Kidney (tissue), 14 donors: Measurements from ENCODE around the gene SEZ6L. TPM values are rescaled to one million over a fixed set of nuclear protein-coding genes. Genes with fewer than 3 reads are reported as not detected.

Experiments used
- DNase-seq, 5 donors: peaks; one replicate each; pipeline ENCODE4 v3.0.0-alpha.2; 2013 to 2020
- FAIRE-seq: peaks from 2 replicates; lab custom pipeline; 2012; peaks lifted over from hg19 to GRCh38; lab: Jason Lieb, UNC
- H3K27ac ChIP-seq, 2 donors: one replicate each; pipeline ENCODE4 v1.7.0; 2013; ENCODE audit warnings: low read depth in 2 of 2, low read length in 2 of 2, inconsistent platforms in 1 of 2
- H3K27me3 ChIP-seq: one replicate; pipeline ENCODE4 v1.7.1; 2013; ENCODE audit warnings: low read length, inconsistent platforms; ENCODE audit not compliant: control insufficient read depth, insufficient read depth
- H3K36me3 ChIP-seq, 3 donors: one replicate each; pipeline versions ENCODE4 v1.7.0 to v1.7.1; 2013; ENCODE audit warnings: low read length in 3 of 3, control low read depth in 1 of 3, inconsistent platforms in 1 of 3; ENCODE audit not compliant: insufficient read depth in 3 of 3, control insufficient read depth in 2 of 3
- H3K4me1 ChIP-seq, 3 donors: one replicate each; pipeline versions ENCODE4 v1.7.0 to v1.7.1; 2013; ENCODE audit warnings: low read length in 3 of 3, inconsistent platforms in 1 of 3, low read depth in 1 of 3; ENCODE audit not compliant: control insufficient read depth in 2 of 3, insufficient read depth in 2 of 3
- H3K4me3 ChIP-seq, 3 donors: one replicate each; pipeline versions ENCODE4 v1.7.0 to v1.8.1; 2013; ENCODE audit warnings: low read length in 3 of 3, control low read depth in 1 of 3, inconsistent platforms in 1 of 3
- H3K9ac ChIP-seq, 3 donors: one replicate each; pipeline versions ENCODE4 v1.7.0 to v1.7.1; 2013; ENCODE audit warnings: low read length in 3 of 3, control low read depth in 1 of 3, inconsistent platforms in 1 of 3
- H3K9me3 ChIP-seq, 3 donors: one replicate each; pipeline versions ENCODE4 v1.7.0 to v1.7.1; 2013; ENCODE audit warnings: low read length in 3 of 3, control low read depth in 1 of 3, inconsistent platforms in 1 of 3; ENCODE audit not compliant: control insufficient read depth in 2 of 3, insufficient read depth in 1 of 3
- CTCF ChIP-seq: IDR thresholded peaks from 3 replicates; pipeline ENCODE4 v1.5.1; 2012; ENCODE audit warnings: mild to moderate bottlenecking, moderate library complexity, borderline replicate concordance; ENCODE audit not compliant: insufficient read depth; ENCODE audit errors: extremely low read depth
- intact Hi-C: fragments of 100-400 bp; cut with DNase I; formaldehyde crosslinking; loops from one replicate; pipeline ENCODE4 v1.11.1; 2022
- polyA plus RNA-seq: library from polyadenylated mRNA; stranded (reverse); fragments of 350-450 nt; fragmentation: Illumina TruSeq; extraction: RNeasy Lipid Tissue Mini Kit (QIAGEN cat#74804); gene quantifications from one replicate; pipeline ENCODE4 v1.2.3, GENCODE V29; 2014; ENCODE audit warnings: low read depth, low replicate concordance; ENCODE audit not compliant: insufficient read depth
- total RNA-seq: library from RNA; stranded (reverse); fragmentation: NEBNext Ultra II Directional; extraction: Animal tissue kit (Norgen Biotek cat#: 25700); gene quantifications from one replicate; pipeline ENCODE4 v1.2.1, GENCODE V29; 2021
- donor health status: control.
- donor health status: control.
- donor health status: control.
- donor health status: control.
- donor health status: control.
- donor health status: DM: yes; HTN: yes; CAD: no.
- donor health status: Normal renal cell carcinoma (clear cell type).

SEZ6L gene
- total and polyA plus RNA-seq, 2 donors from 2014 or later: 0.09 to 0.19 TPM

GRCh38 chr22:26348810-26349526, 179.7 kb downstream of the SEZ6L start:
- DNase-seq (no peak), FAIRE-seq (no peak)

GRCh38 chr22:26354707-26355106, 185.4 kb downstream of the SEZ6L start:
- no peak for FAIRE-seq
- no peak for DNase-seq
- intact Hi-C loops: no loop called here
- TF ChIP-seq CTCF: no peak
- no peaks in the 10 kb centered on the region for H3K4me1 ChIP-seq
- H3K4me3 ChIP-seq: no peak overlapping the region
- H3K36me3 ChIP-seq: no peaks in the 10 kb centered on the region
- H3K27ac ChIP-seq: no peak overlapping the region
- H3K9ac ChIP-seq: no peak overlapping the region
- H3K27me3 ChIP-seq: no peaks in the 10 kb centered on the region
- H3K9me3 ChIP-seq: no peaks in the 10 kb centered on the region

More at GRCh38 chr22:26348810-26349526, 179.7 kb downstream of the SEZ6L start:
- Histone ChIP-seq H3K9ac (no peak overlapping the region), H3K27me3 (no peaks in the 10 kb centered on the region), H3K4me3 (no peak overlapping the region), H3K9me3 (no peaks in the 10 kb centered on the region), H3K27ac (no peak overlapping the region), H3K36me3 (no peaks in the 10 kb centered on the region), H3K4me1 (no peaks in the 10 kb centered on the region)
- intact Hi-C loops: no loop called here
- no peak for TF ChIP-seq CTCF

GRCh38 chr22:26357281-26357680, 188.0 kb downstream of the SEZ6L start:
- Histone ChIP-seq H3K9me3 (no peaks in the 10 kb centered on the region), H3K9ac (no peak overlapping the region), H3K4me3 (no peak overlapping the region), H3K27ac (no peak overlapping the region), H3K36me3 (no peaks in the 10 kb centered on the region), H3K4me1 (no peaks in the 10 kb centered on the region), H3K27me3 (no peaks in the 10 kb centered on the region)
- intact Hi-C loops: no loop called here
- no peak for TF ChIP-seq CTCF
- FAIRE-seq: no peak
- DNase-seq: no peak
